Mesothelial cell of epicardium (in vitro differentiated cells): ENCODE measurements around the gene GTF2H2C. TPM values are rescaled to one million over a fixed set of nuclear protein-coding genes. Genes with fewer than 3 reads are reported as not detected.
"Not testable (repeated sequence)": the region's sequence is repeated elsewhere in the genome, so short reads cannot be mapped to it uniquely, and the experiment has no call there.

Experiments
- DNase-seq, 2 experiments: peaks; one replicate each; pipeline ENCODE4 v3.0.0; 2021; ENCODE audit warnings: low spot score in 2 of 2; ENCODE audit not compliant: unreplicated experiment in 2 of 2
- H3K27ac Mint-ChIP-seq: 2 replicates; pipeline ENCODE4 v1.8.0; 2021; ENCODE audit warnings: mixed read lengths
- H3K27me3 Mint-ChIP-seq: 2 replicates; pipeline ENCODE4 v1.8.0; 2021; ENCODE audit warnings: low read depth, mixed read lengths
- H3K36me3 Mint-ChIP-seq: 2 replicates; pipeline ENCODE4 v1.8.0; 2021; ENCODE audit warnings: mixed read lengths
- H3K4me1 Mint-ChIP-seq: 2 replicates; pipeline ENCODE4 v1.8.0; 2021; ENCODE audit warnings: mixed read lengths
- H3K4me3 Mint-ChIP-seq: 2 replicates; pipeline ENCODE4 v1.8.0; 2021; ENCODE audit warnings: mild to moderate bottlenecking, moderate library complexity, mixed read lengths
- H3K9me3 Mint-ChIP-seq: 2 replicates; pipeline ENCODE4 v1.8.0; 2021; ENCODE audit warnings: mixed read lengths
- total RNA-seq: library from RNA; stranded (reverse); gene quantifications from 3 replicates; pipeline ENCODE4 v1.2.1, GENCODE V29; 2021

Gene GTF2H2C
- total RNA-seq, 1 donor from 2014 or later: 41.8 TPM

DNA sequence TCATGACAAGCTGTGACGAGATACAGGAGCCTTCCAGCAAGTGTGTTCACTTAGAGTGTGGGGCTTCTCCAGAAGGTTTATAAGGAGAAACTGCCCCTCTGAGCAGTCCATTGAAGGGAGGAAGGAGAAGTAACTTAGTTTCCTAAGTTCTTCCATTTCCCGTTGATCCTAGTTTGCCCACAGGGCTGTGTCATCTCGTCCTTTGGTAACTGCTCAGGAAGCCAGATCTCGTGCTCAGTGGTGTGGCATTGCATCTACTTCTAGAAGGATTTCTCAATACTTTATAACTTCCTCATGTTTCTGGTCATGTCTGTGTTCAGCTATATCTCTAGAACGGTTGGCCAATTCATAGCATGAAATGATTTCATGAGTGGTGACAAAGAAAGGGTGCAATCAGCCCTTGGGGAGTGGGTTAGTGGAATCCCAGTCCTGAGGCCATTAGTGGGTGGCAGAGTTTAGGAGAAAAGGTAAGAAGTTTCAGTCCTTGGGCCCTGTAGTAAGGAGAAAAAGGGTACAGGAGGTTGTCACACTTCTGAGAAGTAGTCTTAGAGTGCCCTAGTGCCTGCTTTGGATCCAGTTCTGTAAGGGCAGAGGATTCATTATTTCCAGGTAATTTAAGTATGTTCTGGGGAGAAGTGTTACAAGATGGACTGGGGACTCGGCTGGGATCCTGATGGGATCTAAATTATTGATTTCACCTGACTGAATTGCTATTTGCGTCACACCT is 36.3 kb downstream of the GTF2H2C start:
- not testable (repeated sequence) for H3K4me3 Mint-ChIP-seq, H3K27me3 Mint-ChIP-seq, DNase-seq, H3K36me3 Mint-ChIP-seq, H3K9me3 Mint-ChIP-seq, H3K4me1 Mint-ChIP-seq, H3K27ac Mint-ChIP-seq

DNA sequence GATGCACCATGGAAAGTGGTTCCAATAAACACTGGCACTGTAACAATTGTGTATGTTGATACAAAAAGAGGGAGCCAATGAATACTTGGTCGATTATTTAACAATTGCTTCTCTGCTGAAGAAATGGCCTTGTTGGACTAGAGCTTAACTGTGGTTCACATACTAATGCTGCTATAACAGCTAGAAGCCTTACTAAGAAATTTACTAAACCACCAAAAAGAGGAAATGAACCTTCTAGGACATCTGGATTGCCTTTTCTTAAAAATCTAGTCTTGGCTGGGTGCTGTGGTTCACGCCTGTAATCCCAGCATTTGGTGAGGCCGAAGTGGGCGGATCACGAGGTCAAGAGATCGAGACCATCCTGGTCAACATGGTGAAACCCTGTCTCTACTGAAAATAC is 42.0 kb downstream of the GTF2H2C start:
- H3K36me3 Mint-ChIP-seq, H3K27me3 Mint-ChIP-seq, H3K4me1 Mint-ChIP-seq, DNase-seq, H3K9me3 Mint-ChIP-seq, H3K27ac Mint-ChIP-seq, H3K4me3 Mint-ChIP-seq: not testable (repeated sequence)

DNA sequence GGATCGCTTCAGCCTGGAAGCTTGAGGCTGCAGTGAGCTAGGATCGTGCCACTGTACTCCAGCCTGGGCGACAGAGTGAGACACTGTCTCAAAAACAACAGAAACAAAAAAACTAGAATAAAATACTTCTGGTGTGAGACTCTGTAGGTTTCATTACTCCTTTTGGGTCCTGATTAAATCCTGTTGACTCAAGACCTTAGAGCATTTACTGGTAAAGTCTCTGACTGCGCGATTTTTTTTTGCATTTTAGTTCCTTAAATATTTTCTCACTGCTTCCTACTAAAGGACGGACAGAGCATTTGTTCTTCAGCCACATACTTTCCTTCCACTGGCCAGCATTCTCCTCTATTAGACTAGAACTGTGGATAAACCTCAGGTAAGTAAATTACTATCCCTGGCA is 46.8 kb downstream of the GTF2H2C start:
- not testable (repeated sequence) for H3K36me3 Mint-ChIP-seq, H3K9me3 Mint-ChIP-seq, H3K4me1 Mint-ChIP-seq, H3K27ac Mint-ChIP-seq, H3K27me3 Mint-ChIP-seq, DNase-seq, H3K4me3 Mint-ChIP-seq

DNA sequence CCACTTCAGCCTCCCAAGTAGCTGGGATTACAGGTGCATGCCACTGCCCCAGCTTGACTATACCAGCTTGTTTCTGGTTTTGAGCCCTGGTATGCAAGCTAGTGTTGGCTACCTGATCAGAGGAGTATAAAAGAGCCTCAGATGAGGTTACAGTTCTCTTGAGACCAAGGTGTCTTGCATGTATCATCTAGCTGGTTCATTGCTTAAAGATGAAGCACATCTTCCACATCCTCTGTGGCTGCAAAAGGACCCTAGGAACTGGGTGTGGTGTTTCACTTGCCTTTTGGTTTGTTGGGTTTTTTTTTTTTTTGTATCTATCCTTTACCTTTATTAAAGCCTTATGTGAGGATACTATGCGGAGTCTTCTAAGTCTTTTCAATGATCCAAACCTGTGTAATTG is 47.8 kb downstream of the GTF2H2C start:
- not testable (repeated sequence) for H3K9me3 Mint-ChIP-seq, H3K27ac Mint-ChIP-seq, DNase-seq, H3K4me1 Mint-ChIP-seq, H3K4me3 Mint-ChIP-seq, H3K36me3 Mint-ChIP-seq, H3K27me3 Mint-ChIP-seq

DNA sequence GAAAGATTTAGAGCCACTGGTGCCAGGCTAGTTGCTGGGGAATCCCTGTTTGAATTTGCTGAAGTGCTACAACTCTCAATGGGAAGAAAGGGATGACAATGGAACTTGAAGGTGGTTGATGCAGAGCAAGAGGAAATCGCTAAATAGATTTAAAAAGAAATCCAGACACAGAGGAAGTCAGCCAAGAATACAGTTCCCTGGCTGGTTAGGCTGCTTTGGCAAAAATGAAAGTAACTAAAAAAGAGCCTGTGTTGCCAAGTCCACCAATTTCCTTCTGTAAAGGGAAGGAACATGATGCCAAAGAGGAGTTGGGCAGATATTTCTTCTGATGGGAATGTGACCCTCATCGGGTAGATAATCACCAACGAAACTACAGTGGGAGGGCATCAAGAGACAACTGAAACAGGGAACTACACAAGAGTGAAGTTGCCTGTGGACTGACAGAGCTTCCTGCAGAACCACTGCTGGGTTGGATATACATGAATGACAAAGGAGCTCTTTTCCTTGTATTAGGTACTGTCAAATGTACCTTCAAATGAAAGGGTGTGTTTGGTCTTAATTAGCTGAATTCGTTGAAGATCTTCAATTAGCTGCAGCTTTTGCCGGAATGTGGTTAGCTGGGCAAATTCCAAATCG is 49.0 kb downstream of the GTF2H2C start:
- not testable (repeated sequence) for H3K36me3 Mint-ChIP-seq, H3K27me3 Mint-ChIP-seq, H3K9me3 Mint-ChIP-seq, H3K4me3 Mint-ChIP-seq, H3K4me1 Mint-ChIP-seq, H3K27ac Mint-ChIP-seq, DNase-seq

DNA sequence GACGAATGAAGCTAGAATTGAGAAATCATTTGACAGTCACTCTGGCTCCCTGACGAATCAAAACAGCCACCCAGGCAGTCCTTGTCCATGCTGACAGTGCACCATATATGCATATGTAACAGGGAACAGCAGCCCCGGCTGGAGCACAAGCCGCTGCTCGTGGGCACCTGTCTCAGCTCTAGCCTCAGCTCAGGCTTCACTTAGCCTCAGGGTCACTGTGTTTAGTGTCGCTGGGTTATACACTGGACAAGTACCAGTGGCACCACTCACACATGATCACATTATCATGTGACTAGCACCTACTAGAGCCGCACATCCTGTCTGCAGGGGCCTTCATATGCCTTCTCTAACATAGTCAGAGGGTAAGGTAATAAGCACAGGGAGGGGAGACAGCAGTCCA is 54.9 kb downstream of the GTF2H2C start:
- not testable (repeated sequence) for DNase-seq, H3K27ac Mint-ChIP-seq, H3K4me1 Mint-ChIP-seq, H3K9me3 Mint-ChIP-seq, H3K36me3 Mint-ChIP-seq, H3K27me3 Mint-ChIP-seq, H3K4me3 Mint-ChIP-seq

DNA sequence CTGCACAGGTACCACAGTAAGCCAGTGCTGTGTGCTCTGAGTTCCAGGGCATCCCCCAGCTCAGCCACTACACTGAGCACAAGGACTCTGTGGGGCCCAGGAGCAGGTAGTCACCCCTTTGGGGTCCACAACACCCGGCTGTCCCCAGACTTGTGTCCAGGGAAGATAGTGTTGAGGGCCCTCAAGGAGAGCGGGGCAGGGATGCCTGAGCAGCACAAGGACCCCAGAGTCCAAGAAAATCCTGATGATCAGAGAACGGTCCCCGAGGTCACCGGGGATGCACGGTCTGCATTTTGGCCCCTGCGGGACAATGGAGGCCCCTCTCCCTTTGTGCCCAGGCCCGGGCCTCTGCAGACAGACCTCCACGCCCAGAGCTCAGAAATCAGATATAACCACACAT is 71.9 kb downstream of the GTF2H2C start:
- not testable (repeated sequence) for DNase-seq, H3K36me3 Mint-ChIP-seq, H3K27ac Mint-ChIP-seq, H3K9me3 Mint-ChIP-seq, H3K4me1 Mint-ChIP-seq, H3K4me3 Mint-ChIP-seq, H3K27me3 Mint-ChIP-seq

Other genes starting within 250 kb of the GTF2H2C start
- 9.0 to 9.7 TPM (median 9.1 TPM) in 3 replicates for gene CCDC125, start 227.4 kb upstream of the GTF2H2C start, total RNA-seq
- 28.0 to 31.3 TPM (median 28.3 TPM) in 3 replicates for gene AK6, start 190.7 kb upstream of the GTF2H2C start, total RNA-seq
- gene TAF9, start 190.7 kb upstream of the GTF2H2C start, total RNA-seq: 47.1 to 50.4 TPM (median 49.0 TPM) in 3 replicates
- 31.6 to 33.4 TPM (median 33.2 TPM) in 3 replicates for gene RAD17, start 190.4 kb upstream of the GTF2H2C start, total RNA-seq
- 18.8 to 20.0 TPM (median 19.6 TPM) in 3 replicates for gene MARVELD2, start 145.1 kb upstream of the GTF2H2C start, total RNA-seq
- 36.1 to 37.8 TPM (median 37.0 TPM) in 3 replicates for gene OCLN, start 67.4 kb upstream of the GTF2H2C start, total RNA-seq